Esophagus muscularis mucosa (tissue), 4 donors: Measurements from ENCODE around the gene ZNF92. TPM values are rescaled to one million over a fixed set of nuclear protein-coding genes. Genes with fewer than 3 reads are reported as not detected.
"Not testable (repeated sequence)": the region's sequence is repeated elsewhere in the genome, so short reads cannot be mapped to it uniquely, and the experiment has no call there.

Experiments
- DNase-seq: peaks from one replicate; pipeline ENCODE4 v3.0.0-alpha.2; 2017; ENCODE audit errors: extremely low spot score
- H3K27ac ChIP-seq, 4 donors: fragments of 200-600 bp; sonication (generic); replicated peaks in 1 of 4; 1 replicate in 3 of 4; 2 replicates in 1 of 4; pipeline ENCODE4 v1.5.1; 2016 to 2019; ENCODE audit warnings: mild to moderate bottlenecking in 1 of 4
- H3K27me3 ChIP-seq, 4 donors: fragments of 200-600 bp; sonication (generic); one replicate each; pipeline versions ENCODE4 v1.5.1 to v1.6.0; 2016 to 2019
- H3K36me3 ChIP-seq, 4 donors: fragments of 200-600 bp; sonication (generic); one replicate each; pipeline ENCODE4 v1.5.1; 2016 to 2019
- H3K4me1 ChIP-seq, 4 donors: fragments of 200-600 bp; sonication (generic); one replicate each; pipeline ENCODE4 v1.5.1; 2016 to 2019
- H3K4me3 ChIP-seq, 4 donors: fragments of 200-600 bp; sonication (generic); 1 replicate in 2 of 4; 2 replicates in 2 of 4; pipeline ENCODE4 v1.5.1; 2016 to 2019; ENCODE audit warnings: mild to moderate bottlenecking in 4 of 4, moderate library complexity in 1 of 4
- H3K9me3 ChIP-seq, 4 donors: fragments of 200-600 bp; sonication (generic); 1 replicate in 3 of 4; 2 replicates in 1 of 4; pipeline ENCODE4 v1.5.1; 2016 to 2019
- CTCF ChIP-seq, 3 experiments: fragments of 200-600 bp in 2 of 3; fragments of 450-650 bp in 1 of 3; sonication (generic) in 2 of 3; IDR thresholded peaks; one replicate each; pipeline ENCODE4 v1.5.1; 2017 to 2019; ENCODE audit warnings: antibody characterized with exemption in 3 of 3, mild to moderate bottlenecking in 2 of 3, moderate library complexity in 1 of 3
- EP300 ChIP-seq: sonication (generic); formaldehyde crosslinking; IDR thresholded peaks from one replicate; pipeline ENCODE4 v1.6.1; 2017; ENCODE audit warnings: antibody characterized with exemption
- POLR2A ChIP-seq: fragments of 450-650 bp; IDR thresholded peaks from one replicate; pipeline ENCODE4 v1.6.1; 2017; ENCODE audit warnings: antibody characterized with exemption, moderate library complexity, mild to moderate bottlenecking, low read depth
- POLR2AphosphoS5 ChIP-seq, 2 donors: sonication (generic); formaldehyde crosslinking; IDR thresholded peaks; one replicate each; pipeline ENCODE4 v1.6.1; 2017; ENCODE audit warnings: antibody characterized with exemption in 2 of 2
- WGBS: methylation state at CpG from one replicate; pipeline ENCODE4 v1.1.5; 2018; 5-methylcytosine and 5-hydroxymethylcytosine counted together
- intact Hi-C: fragments of 100-400 bp; cut with DNase I; formaldehyde crosslinking; loops from one replicate; pipeline ENCODE4 v1.15.1; 2023
- total RNA-seq, 4 donors: library from RNA; depleted of rRNA; stranded (reverse); fragments of >200 nt; gene quantifications; one replicate each; pipeline versions ENCODE4 v1.1.0 to v1.2.1, GENCODE V29; 2016

The ZNF92 gene
- total RNA-seq, 4 donors from 2014 or later = 3.2 to 5.1 (median 3.7) TPM

- no peaks in the 10 kb centered on the region for H3K4me1 ChIP-seq
- H3K36me3 ChIP-seq = no peaks in the 10 kb centered on the region
- H3K9me3 ChIP-seq = peaks cover 0 to 20% (median 10%) of the 10 kb centered on the region in 4 donors
- DNase-seq = no peak
- no peak overlapping the region for H3K4me3 ChIP-seq
- no peak overlapping the region for H3K27ac ChIP-seq
- no peak for TF ChIP-seq POLR2A
- no peak for TF ChIP-seq POLR2AphosphoS5 (IDR thresholded peaks at IDR 0.05)
- no peak for TF ChIP-seq CTCF (IDR thresholded peaks at IDR 0.05)
- TF ChIP-seq EP300 = no peak
- intact Hi-C loops = no loop called here
- H3K27me3 ChIP-seq = no peaks in the 10 kb centered on the region
Observed at GRCh38 chr7:65411249-65411648, 37.6 kb downstream of the ZNF92 start.

GRCh38 chr7:65422670-65423069, 49.0 kb downstream of the ZNF92 start:
- no peak for DNase-seq
- no peaks in the 10 kb centered on the region for H3K27me3 ChIP-seq
- H3K9me3 ChIP-seq = peaks cover 0 to 23% (median 5%) of the 10 kb centered on the region in 4 donors
- intact Hi-C loops = no loop called here
- no peaks in the 10 kb centered on the region for H3K36me3 ChIP-seq
- H3K27ac ChIP-seq = no peak overlapping the region
- H3K4me3 ChIP-seq = no peak overlapping the region
- no peaks in the 10 kb centered on the region for H3K4me1 ChIP-seq
- TF ChIP-seq EP300 (no peak), CTCF (IDR thresholded peaks at IDR 0.05) (no peak), POLR2AphosphoS5 (IDR thresholded peaks at IDR 0.05) (no peak), POLR2A (no peak)

GRCh38 chr7:65423286-65423685, 49.6 kb downstream of the ZNF92 start:
- H3K9me3 ChIP-seq = peaks cover 0 to 23% (median 5%) of the 10 kb centered on the region in 4 donors
- 93% methylated on average over 3 of the region's 3 CpGs for WGBS
- H3K27me3 ChIP-seq, DNase-seq, H3K27ac ChIP-seq, H3K36me3 ChIP-seq, H3K4me3 ChIP-seq, H3K4me1 ChIP-seq, intact Hi-C loops: not testable (repeated sequence)

- 81% methylated on average over 26 of the region's 26 CpGs for WGBS
- no peak overlapping the region for H3K4me3 ChIP-seq
- no peak overlapping the region for H3K27ac ChIP-seq
- peaks cover 0 to 10% (median 0%) of the 10 kb centered on the region in 4 donors for H3K9me3 ChIP-seq
- no peaks in the 10 kb centered on the region for H3K4me1 ChIP-seq
- no peak for DNase-seq
- no peaks in the 10 kb centered on the region for H3K36me3 ChIP-seq
- intact Hi-C loops = no loop called here
- no peak for TF ChIP-seq POLR2A
- TF ChIP-seq CTCF (IDR thresholded peaks at IDR 0.05) = no peak
- no peak for TF ChIP-seq POLR2AphosphoS5 (IDR thresholded peaks at IDR 0.05)
- no peak for TF ChIP-seq EP300
- H3K27me3 ChIP-seq = no peaks in the 10 kb centered on the region
Observed at GRCh38 chr7:65429642-65430343, 56.1 kb downstream of the ZNF92 start.

GRCh38 chr7:65430344-65431186, 56.9 kb downstream of the ZNF92 start:
- Histone ChIP-seq H3K4me1 (no peaks in the 10 kb centered on the region), H3K4me3 (no peak overlapping the region), H3K9me3 (peaks cover 0 to 5% (median 0%) of the 10 kb centered on the region in 4 donors), H3K27ac (no peak overlapping the region), H3K27me3 (no peaks in the 10 kb centered on the region), H3K36me3 (no peaks in the 10 kb centered on the region)
- DNase-seq = no peak
- WGBS = 80% methylated on average over 26 of the region's 26 CpGs
- intact Hi-C loops = no loop called here
- no peak for TF ChIP-seq EP300
- no peak for TF ChIP-seq CTCF (IDR thresholded peaks at IDR 0.05)
- no peak for TF ChIP-seq POLR2AphosphoS5 (IDR thresholded peaks at IDR 0.05)
- no peak for TF ChIP-seq POLR2A
